ENCODE results near the gene ALKBH8. TPM values are rescaled to one million over a fixed set of nuclear protein-coding genes. Genes with fewer than 3 reads are reported as not detected.
"Not testable (repeated sequence)": the region's sequence is repeated elsewhere in the genome, so short reads cannot be mapped to it uniquely, and the experiment has no call there.

Gene ALKBH8
- polyA plus RNA-seq, 1 donor = 8.7 TPM

DNA sequence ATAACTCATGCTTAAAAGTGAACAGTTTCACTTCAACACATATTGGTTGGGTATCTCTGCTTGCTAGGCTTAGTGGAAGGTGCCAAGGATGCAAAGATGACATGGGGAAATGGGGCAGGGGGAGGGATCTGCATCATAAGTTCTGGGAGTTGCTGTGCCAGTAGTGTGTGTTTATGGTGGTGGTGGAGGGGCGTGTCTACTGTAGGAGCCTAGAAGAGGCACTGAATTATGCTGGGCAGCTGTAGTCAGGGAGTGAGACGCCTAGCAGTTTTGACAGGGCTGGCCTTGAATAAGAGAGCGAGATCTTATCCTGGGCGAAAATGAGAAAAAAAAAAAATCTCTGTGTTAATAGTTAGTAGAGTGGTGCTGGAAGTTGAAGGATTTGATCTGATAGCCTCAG is 28.4 kb upstream of the ALKBH8 start:
- WGBS (ENCODE audit: insufficient coverage, low lambda C conversion rate) = 15% methylated on average over 2 of the region's 4 CpGs
- Histone ChIP-seq H3K4me1 (ENCODE audit: control insufficient read depth, insufficient read depth, low read length) (peaks cover 2% of the 10 kb centered on the region), H3K36me3 (ENCODE audit: control insufficient read depth, insufficient read depth, low read length) (no peaks in the 10 kb centered on the region), H3K27me3 (ENCODE audit: control insufficient read depth, insufficient read depth, low read length) (peaks cover 61% of the 10 kb centered on the region), H3K9me3 (ENCODE audit: control insufficient read depth, low read depth, low read length) (peaks cover 4% of the 10 kb centered on the region), H3K27ac (ENCODE audit: low read length) (no peak overlapping the region), H3K4me3 (ENCODE audit: low read length) (no peak overlapping the region)
- no peak for DNase-seq

DNA sequence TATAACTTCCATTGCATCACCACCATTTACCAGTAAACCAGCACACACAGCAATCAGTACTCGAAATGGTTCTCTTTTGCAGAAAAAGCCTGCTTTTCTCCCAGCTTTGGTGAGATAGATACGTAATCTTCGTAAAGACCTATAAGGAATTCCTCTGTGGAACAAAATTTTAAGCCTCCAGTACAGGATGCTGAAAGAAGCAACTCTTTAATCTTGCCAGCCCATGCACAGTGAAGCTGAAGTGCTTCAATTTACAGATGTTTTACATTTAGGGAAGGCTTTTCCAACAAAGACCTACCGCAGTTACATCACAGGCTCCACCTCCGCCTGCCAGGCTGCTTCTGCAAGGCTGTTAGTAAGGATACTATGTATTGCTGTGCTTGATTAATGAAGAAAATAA is 27.3 kb upstream of the ALKBH8 start:
- H3K4me3 ChIP-seq (ENCODE audit: low read length) = no peak overlapping the region
- H3K27ac ChIP-seq (ENCODE audit: low read length) = no peak overlapping the region
- H3K9me3 ChIP-seq (ENCODE audit: control insufficient read depth, low read depth, low read length) = peaks cover 4% of the 10 kb centered on the region
- H3K4me1 ChIP-seq (ENCODE audit: control insufficient read depth, insufficient read depth, low read length) = peaks cover 2% of the 10 kb centered on the region
- H3K36me3 ChIP-seq (ENCODE audit: control insufficient read depth, insufficient read depth, low read length) = no peaks in the 10 kb centered on the region
- DNase-seq = no peak
- no CpG with 5 or more reads among the region's 5 CpGs for WGBS (ENCODE audit: insufficient coverage, low lambda C conversion rate)
- peaks cover 60% of the 10 kb centered on the region for H3K27me3 ChIP-seq (ENCODE audit: control insufficient read depth, insufficient read depth, low read length)

DNA sequence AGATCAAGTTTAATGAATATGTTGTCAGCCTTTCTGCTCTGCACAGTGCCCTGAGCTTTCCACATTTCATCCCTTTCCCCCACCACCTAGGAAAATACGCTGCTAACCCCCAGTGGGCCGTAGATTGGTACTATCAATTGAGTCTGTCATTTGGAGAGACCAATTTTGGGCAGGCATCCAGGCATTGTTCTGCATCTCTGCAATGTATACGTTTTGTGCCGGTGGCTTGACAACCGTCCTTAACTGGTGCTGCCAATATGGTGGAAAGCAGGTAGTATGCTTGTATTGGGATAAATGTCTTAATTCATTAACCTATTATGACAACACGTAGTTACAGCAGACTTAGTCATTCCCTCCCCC is 26.7 kb upstream of the ALKBH8 start:
- WGBS (ENCODE audit: insufficient coverage, low lambda C conversion rate) = no CpG with 5 or more reads among the region's 6 CpGs
- Histone ChIP-seq H3K4me1 (ENCODE audit: control insufficient read depth, insufficient read depth, low read length) (peaks cover 2% of the 10 kb centered on the region), H3K4me3 (ENCODE audit: low read length) (no peak overlapping the region), H3K9me3 (ENCODE audit: control insufficient read depth, low read depth, low read length) (peaks cover 4% of the 10 kb centered on the region), H3K36me3 (ENCODE audit: control insufficient read depth, insufficient read depth, low read length) (no peaks in the 10 kb centered on the region), H3K27me3 (ENCODE audit: control insufficient read depth, insufficient read depth, low read length) (peaks cover 63% of the 10 kb centered on the region), H3K27ac (ENCODE audit: low read length) (no peak overlapping the region)
- no peak for DNase-seq

DNA sequence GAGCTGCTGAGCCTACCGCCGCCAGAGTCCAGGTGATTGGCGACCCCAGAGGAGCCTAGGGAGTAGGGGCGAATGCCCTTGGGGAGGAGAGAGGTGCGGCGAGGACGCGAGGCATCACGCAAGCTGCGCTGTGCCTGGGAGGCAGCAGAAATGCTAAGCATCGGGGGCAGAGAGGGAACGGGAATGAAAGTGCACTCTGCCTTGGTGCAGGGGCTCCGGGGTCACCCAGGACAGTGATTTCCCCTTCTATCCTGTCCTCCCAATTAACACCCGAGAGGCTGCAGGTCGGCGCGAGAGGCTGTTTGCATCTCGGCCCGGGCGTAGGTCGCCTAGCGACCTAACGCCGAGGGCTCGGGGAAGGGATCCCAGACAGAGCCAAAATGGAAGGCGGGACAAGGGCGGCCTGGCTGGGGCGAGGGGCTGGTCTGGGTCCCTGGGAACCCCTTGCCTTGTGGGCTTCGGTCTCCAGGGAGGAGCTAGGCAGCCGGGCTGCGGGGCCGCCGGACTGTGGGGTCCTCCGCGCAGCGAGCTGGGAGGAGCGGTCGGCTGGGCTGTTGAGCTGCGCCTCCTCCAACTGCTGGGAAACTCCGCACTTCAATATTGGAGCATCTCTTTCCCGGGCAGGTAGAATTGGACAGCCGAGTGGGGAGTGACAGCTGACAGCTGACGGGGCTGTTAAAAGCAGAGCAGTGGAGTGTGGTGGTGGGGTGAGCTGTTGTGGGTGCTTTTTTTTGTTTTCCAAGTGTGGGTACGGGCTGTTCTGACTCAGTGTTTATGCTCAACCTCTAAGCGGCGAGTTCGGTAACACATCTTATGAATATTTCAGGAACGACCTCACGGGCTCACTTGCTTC is 26.1 kb upstream of the ALKBH8 start:
- H3K4me1 ChIP-seq (ENCODE audit: control insufficient read depth, insufficient read depth, low read length) = peaks cover 2% of the 10 kb centered on the region
- H3K36me3 ChIP-seq (ENCODE audit: control insufficient read depth, insufficient read depth, low read length) = no peaks in the 10 kb centered on the region
- H3K9me3 ChIP-seq (ENCODE audit: control insufficient read depth, low read depth, low read length) = peaks cover 4% of the 10 kb centered on the region
- no CpG with 5 or more reads among the region's 49 CpGs for WGBS (ENCODE audit: insufficient coverage, low lambda C conversion rate)
- peak in 1 of 2 donors; percentile 18 for DNase-seq
- no peak overlapping the region for H3K27ac ChIP-seq (ENCODE audit: low read length)
- peaks cover 69% of the 10 kb centered on the region for H3K27me3 ChIP-seq (ENCODE audit: control insufficient read depth, insufficient read depth, low read length)
- peak overlapping the region; percentile 35 for H3K4me3 ChIP-seq (ENCODE audit: low read length)

DNA sequence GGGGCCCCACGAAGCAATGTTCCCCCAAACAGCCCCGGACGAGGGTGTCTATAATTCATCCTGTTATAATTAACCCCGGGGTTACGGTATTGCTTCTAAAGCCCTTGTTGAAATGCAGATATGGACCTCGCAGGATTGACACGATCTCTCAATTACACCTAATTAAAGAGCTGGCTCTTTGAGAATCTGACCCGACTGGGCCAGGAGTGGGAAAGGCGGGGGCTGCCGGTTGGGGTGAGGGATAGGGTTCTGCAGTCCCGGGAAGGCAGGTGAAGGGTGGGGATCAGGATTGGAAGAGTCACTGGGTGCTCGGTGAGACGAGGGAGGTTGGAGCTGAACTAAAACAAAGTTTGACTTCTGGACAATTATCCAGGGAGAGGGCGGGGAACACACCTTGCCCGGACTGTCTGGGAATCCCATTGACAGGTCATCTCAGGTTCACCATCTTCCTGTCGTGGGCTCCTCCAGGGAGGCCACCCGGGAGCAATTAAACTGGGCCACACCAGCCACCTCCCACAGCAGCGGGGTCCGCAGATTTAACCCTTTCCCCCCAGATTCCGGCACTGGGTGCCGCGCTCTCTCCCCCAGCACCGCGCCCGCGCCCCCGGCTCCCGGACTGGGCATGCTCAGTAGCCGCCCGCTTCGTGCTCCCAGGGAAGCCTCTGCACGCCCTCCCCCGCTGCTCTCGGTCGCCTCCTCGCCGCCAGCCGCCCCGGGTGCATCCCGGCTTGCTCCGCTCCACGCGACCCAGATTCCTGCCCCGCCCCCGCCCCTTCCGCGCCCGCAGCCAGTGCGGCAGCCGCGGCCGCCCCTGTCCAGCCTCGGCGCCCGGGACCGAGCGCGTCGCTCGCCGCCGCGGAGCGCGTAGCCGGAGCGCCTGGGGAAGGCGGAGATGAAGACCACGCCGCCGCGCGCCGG is 25.2 kb upstream of the ALKBH8 start, which contains the start of gene ELMOD1:
TSS of gene ELMOD1 (plus strand) at position 688 of the 918 bp plus-strand sequence. CDS start 27,043 bp downstream, outside the sequence.
- Histone ChIP-seq H3K4me3 (ENCODE audit: low read length) (peak within 1 kb of the TSS; percentile 35), H3K27me3 (ENCODE audit: control insufficient read depth, insufficient read depth, low read length) (peaks cover 75% of the 10 kb centered on the region), H3K9me3 (ENCODE audit: control insufficient read depth, low read depth, low read length) (peaks cover 4% of the 10 kb centered on the region), H3K36me3 (ENCODE audit: control insufficient read depth, insufficient read depth, low read length) (no peaks in the 10 kb centered on the region), H3K4me1 (ENCODE audit: control insufficient read depth, insufficient read depth, low read length) (peaks cover 2% of the 10 kb centered on the region), H3K27ac (ENCODE audit: low read length) (no peak within 1 kb of the TSS)
- DNase-seq = peak; percentile 18 to 38
- WGBS (ENCODE audit: insufficient coverage, low lambda C conversion rate) = no CpG with 5 or more reads among the region's 74 CpGs

DNA sequence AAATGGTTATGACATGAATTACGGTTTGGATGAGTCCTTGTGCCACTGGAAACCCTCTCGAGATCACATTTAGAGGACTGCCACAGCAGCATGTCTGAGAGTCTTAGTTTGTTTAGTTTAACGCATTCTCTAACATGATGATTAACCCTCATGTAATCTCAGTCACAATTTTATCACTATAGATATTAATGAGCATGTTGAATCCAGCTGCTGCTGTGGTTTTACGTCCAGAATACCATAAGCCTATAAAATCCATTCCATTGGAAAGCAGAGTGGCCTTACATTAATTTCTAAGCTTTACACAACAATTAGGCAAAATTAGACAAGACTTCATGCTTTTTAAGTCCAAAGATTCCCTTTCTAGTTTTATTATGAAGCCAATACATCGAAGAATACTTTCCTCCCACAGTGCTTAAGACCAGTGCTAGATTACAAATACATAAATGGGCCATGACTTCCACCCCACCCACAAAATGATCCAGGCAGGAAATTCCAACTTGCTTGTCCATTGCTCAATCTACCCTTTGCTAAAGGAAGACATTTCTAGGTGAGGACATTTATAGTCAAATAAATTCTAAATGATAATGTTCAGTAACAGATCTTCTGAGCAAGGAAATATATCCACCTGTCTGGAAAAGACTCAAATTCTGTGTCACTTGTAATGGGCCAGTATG is 21.9 kb upstream of the ALKBH8 start:
- Histone ChIP-seq H3K4me1 (ENCODE audit: control insufficient read depth, insufficient read depth, low read length) (peaks cover 2% of the 10 kb centered on the region), H3K27ac (ENCODE audit: low read length) (no peak overlapping the region), H3K36me3 (ENCODE audit: control insufficient read depth, insufficient read depth, low read length) (no peaks in the 10 kb centered on the region), H3K27me3 (ENCODE audit: control insufficient read depth, insufficient read depth, low read length) (peaks cover 60% of the 10 kb centered on the region), H3K9me3 (ENCODE audit: control insufficient read depth, low read depth, low read length) (peaks cover 4% of the 10 kb centered on the region), H3K4me3 (ENCODE audit: low read length) (no peak overlapping the region)
- DNase-seq = no peak
- WGBS (ENCODE audit: insufficient coverage, low lambda C conversion rate) = 86% methylated on average over 2 of the region's 5 CpGs

DNA sequence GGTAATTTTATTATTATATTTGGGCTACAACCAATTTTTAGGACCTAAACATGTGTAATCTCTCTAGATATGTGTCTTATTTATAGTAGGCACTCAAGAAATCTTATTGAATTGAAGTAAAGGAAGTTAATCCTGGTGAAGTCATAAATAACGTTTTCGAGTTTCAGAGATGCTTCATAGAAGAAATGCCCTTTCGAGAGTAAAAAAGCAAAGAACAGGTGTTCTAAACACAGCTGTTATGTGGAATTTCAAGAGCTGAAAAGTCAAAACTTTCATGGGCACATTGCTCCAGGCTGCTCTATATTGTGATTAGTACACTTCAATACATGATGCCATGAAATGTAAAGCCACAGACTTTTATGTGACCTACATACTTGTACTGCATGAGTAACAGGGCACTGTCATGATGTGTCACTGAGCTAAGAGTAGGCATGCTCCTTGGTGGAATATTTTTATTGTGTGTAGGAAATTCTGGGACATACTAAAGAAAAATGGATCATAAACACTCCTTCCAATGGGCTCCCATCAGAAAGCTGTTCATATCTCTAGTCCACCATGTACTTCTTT is 18.2 kb upstream of the ALKBH8 start:
- 48% methylated on average over 3 of the region's 3 CpGs for WGBS (ENCODE audit: insufficient coverage, low lambda C conversion rate)
- Histone ChIP-seq H3K36me3 (ENCODE audit: control insufficient read depth, insufficient read depth, low read length) (no peaks in the 10 kb centered on the region), H3K27me3 (ENCODE audit: control insufficient read depth, insufficient read depth, low read length) (peaks cover 30% of the 10 kb centered on the region), H3K27ac (ENCODE audit: low read length) (no peak overlapping the region), H3K4me1 (ENCODE audit: control insufficient read depth, insufficient read depth, low read length) (no peaks in the 10 kb centered on the region), H3K4me3 (ENCODE audit: low read length) (no peak overlapping the region), H3K9me3 (ENCODE audit: control insufficient read depth, low read depth, low read length) (no peaks in the 10 kb centered on the region)
- DNase-seq = no peak

DNA sequence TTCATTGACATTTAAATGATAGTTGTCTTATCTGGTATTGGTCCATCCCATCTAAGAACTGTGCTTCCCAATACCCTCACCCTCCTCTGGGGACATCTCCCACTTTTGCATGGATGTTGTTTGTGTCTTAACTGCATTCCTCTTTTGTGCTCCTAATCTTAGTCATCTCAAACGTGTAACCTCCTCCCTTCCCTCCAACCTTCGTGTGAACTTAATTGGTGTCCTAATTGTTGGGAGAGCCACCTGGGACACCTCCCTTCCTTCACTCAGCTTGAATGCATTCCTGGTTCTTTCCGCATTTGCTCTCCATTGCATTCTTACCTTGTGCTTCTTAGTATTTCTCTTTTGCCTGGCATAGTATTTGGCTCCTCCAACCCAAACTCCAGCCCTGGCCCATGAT is 15.6 kb upstream of the ALKBH8 start:
- H3K9me3 ChIP-seq (ENCODE audit: control insufficient read depth, low read depth, low read length) = no peaks in the 10 kb centered on the region
- no peak for DNase-seq
- no peak overlapping the region for H3K27ac ChIP-seq (ENCODE audit: low read length)
- no peaks in the 10 kb centered on the region for H3K4me1 ChIP-seq (ENCODE audit: control insufficient read depth, insufficient read depth, low read length)
- 17% methylated on average over 2 of the region's 3 CpGs for WGBS (ENCODE audit: insufficient coverage, low lambda C conversion rate)
- no peaks in the 10 kb centered on the region for H3K36me3 ChIP-seq (ENCODE audit: control insufficient read depth, insufficient read depth, low read length)
- peaks cover 7% of the 10 kb centered on the region for H3K27me3 ChIP-seq (ENCODE audit: control insufficient read depth, insufficient read depth, low read length)
- H3K4me3 ChIP-seq (ENCODE audit: low read length) = no peak overlapping the region

DNA sequence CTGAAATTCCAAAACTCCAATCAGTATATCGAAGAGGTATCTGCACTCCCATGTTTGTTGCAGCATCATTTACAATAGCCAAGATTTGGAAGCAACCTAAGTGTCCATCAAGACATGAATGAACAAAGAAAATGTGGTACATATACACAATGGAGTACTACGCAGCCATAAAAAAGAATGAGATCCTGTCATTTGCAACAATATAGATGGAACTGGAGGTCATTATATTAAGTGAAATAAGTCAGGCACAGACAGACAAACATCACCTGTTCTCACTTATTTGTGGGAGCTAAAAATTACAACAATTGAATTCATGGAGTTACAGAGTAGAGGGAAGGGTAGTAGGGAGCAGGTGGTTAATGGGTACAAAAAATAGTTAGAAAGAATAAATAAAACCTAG is 13.6 kb upstream of the ALKBH8 start:
- H3K27me3 ChIP-seq (ENCODE audit: control insufficient read depth, insufficient read depth, low read length); H3K4me3 ChIP-seq (ENCODE audit: low read length); H3K36me3 ChIP-seq (ENCODE audit: control insufficient read depth, insufficient read depth, low read length); H3K9me3 ChIP-seq (ENCODE audit: control insufficient read depth, low read depth, low read length); H3K27ac ChIP-seq (ENCODE audit: low read length); DNase-seq; H3K4me1 ChIP-seq (ENCODE audit: control insufficient read depth, insufficient read depth, low read length): not testable (repeated sequence)
- WGBS (ENCODE audit: insufficient coverage, low lambda C conversion rate) = 100% methylated on average over 1 of the region's 2 CpGs

DNA sequence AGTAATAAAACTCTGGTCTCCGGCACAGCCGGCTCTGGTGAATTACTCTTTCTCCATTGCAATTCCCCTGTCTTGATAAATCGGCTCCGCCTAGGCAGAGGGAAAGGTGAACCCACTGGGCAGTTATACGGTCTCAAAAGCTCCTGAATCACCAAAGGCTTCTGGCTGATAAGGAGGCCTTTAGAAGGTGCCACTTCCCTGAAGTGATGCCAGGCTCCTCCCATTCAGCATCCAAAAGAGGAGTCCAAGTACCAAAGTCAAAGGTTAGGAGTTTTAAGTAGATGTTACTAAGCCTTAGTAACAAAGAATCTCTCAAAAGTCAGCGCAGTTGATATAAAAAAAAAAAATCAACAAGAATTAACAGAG is 11.8 kb upstream of the ALKBH8 start:
- Histone ChIP-seq H3K36me3 (ENCODE audit: control insufficient read depth, insufficient read depth, low read length) (no peaks in the 10 kb centered on the region), H3K4me3 (ENCODE audit: low read length) (no peak overlapping the region), H3K4me1 (ENCODE audit: control insufficient read depth, insufficient read depth, low read length) (no peaks in the 10 kb centered on the region), H3K9me3 (ENCODE audit: control insufficient read depth, low read depth, low read length) (no peaks in the 10 kb centered on the region), H3K27me3 (ENCODE audit: control insufficient read depth, insufficient read depth, low read length) (no peaks in the 10 kb centered on the region), H3K27ac (ENCODE audit: low read length) (no peak overlapping the region)
- no peak for DNase-seq
- WGBS (ENCODE audit: insufficient coverage, low lambda C conversion rate) = 33% methylated on average over 3 of the region's 6 CpGs

Measured in large intestine (tissue), 3 donors.